ENCODE data around the gene TXLNG. TPM values are rescaled to one million over a fixed set of nuclear protein-coding genes. Genes with fewer than 3 reads are reported as not detected.

Gene TXLNG
- total RNA-seq, 2 experiments from 2014 or later = 14.2 to 15.1 TPM

GRCh38 chrX:16827225-16827624 is 41.0 kb downstream of the TXLNG start:
- intact Hi-C loops (cut with micrococcal nuclease) = loop anchor here (10.0 kb wide), 2 partner anchors 222 to 618 kb away; no protein-coding TSS in a partner anchor
- Mint-ChIP-seq H3K27ac (no peak overlapping the region), H3K4me1 (ENCODE audit: low read depth) (peaks cover 21% of the 10 kb centered on the region), H3K36me3 (peaks cover 10% of the 10 kb centered on the region), H3K27me3 (no peaks in the 10 kb centered on the region), H3K9me3 (no peaks in the 10 kb centered on the region), H3K4me3 (no peak overlapping the region)
- ChIA-PET POLR2A (no interaction called here), CTCF (interaction anchor here (1.4 to 3.7 kb wide), 4 partner anchors 11 to 220 kb away, joined by 3 to 27 read pairs (median 7); no protein-coding TSS in a partner anchor)
- no peak for DNase-seq

- H3K4me1 Mint-ChIP-seq (ENCODE audit: low read depth) = peaks cover 13% of the 10 kb centered on the region
- POLR2A ChIA-PET = no interaction called here
- intact Hi-C loops (cut with micrococcal nuclease) = loop anchor here (10.0 kb wide), 2 partner anchors 224 to 616 kb away; no protein-coding TSS in a partner anchor
These were observed 42.0 kb downstream of the TXLNG start for GRCh38 chrX:16828124-16828908.

GRCh38 chrX:16832301-16832700 is 46.0 kb downstream of the TXLNG start:
- Mint-ChIP-seq H3K36me3 (peaks cover 10% of the 10 kb centered on the region), H3K9me3 (no peaks in the 10 kb centered on the region), H3K4me3 (no peak overlapping the region), H3K27me3 (no peaks in the 10 kb centered on the region), H3K27ac (no peak overlapping the region), H3K4me1 (ENCODE audit: low read depth) (peaks cover 2% of the 10 kb centered on the region)
- ChIA-PET POLR2A (no interaction called here), CTCF (no interaction called here)
- intact Hi-C loops (cut with micrococcal nuclease) = no loop called here
- no peak for DNase-seq

More at GRCh38 chrX:16828124-16828908, 42.0 kb downstream of the TXLNG start:
- no peaks in the 10 kb centered on the region for H3K27me3 Mint-ChIP-seq
- H3K27ac Mint-ChIP-seq = no peak overlapping the region
- peaks cover 6% of the 10 kb centered on the region for H3K36me3 Mint-ChIP-seq
- H3K4me3 Mint-ChIP-seq = no peak overlapping the region
- no peak for DNase-seq
- CTCF ChIA-PET = interaction anchor here (1.6 to 3.7 kb wide), 2 partner anchors 54 to 219 kb away, joined by 5 to 27 read pairs; no protein-coding TSS in a partner anchor
- H3K9me3 Mint-ChIP-seq = no peaks in the 10 kb centered on the region

- intact Hi-C loops (cut with micrococcal nuclease) = no loop called here
- H3K27me3 Mint-ChIP-seq = no peaks in the 10 kb centered on the region
- H3K36me3 Mint-ChIP-seq = peaks cover 12% of the 10 kb centered on the region
- ChIA-PET POLR2A (interaction anchor here (0.8 kb wide), 1 partner anchor 11 kb away, joined by 3 read pairs; no protein-coding TSS in a partner anchor), CTCF (interaction anchor here (0.6 to 0.7 kb wide), 2 partner anchors 12 to 34 kb away, joined by 3 read pairs; no protein-coding TSS in a partner anchor)
- H3K4me1 Mint-ChIP-seq (ENCODE audit: low read depth) = peaks cover 3% of the 10 kb centered on the region
- H3K9me3 Mint-ChIP-seq = no peaks in the 10 kb centered on the region
- no peak overlapping the region for H3K27ac Mint-ChIP-seq
- DNase-seq = no peak
- no peak overlapping the region for H3K4me3 Mint-ChIP-seq
These were observed 48.5 kb downstream of the TXLNG start for GRCh38 chrX:16834806-16835205.

GRCh38 chrX:16836371-16836770 is 50.1 kb downstream of the TXLNG start:
- H3K4me3 Mint-ChIP-seq = no peak overlapping the region
- CTCF ChIA-PET = no interaction called here

GRCh38 chrX:16838202-16839066 is 52.2 kb downstream of the TXLNG start:
- ChIA-PET CTCF (interaction anchor here (3.1 kb wide), 1 partner anchor 12 kb away, joined by 9 read pairs; no protein-coding TSS in a partner anchor), POLR2A (no interaction called here)
- Mint-ChIP-seq H3K4me3 (no peak overlapping the region), H3K4me1 (ENCODE audit: low read depth) (peaks cover 16% of the 10 kb centered on the region), H3K27ac (peak overlapping the region; percentile 67), H3K9me3 (no peaks in the 10 kb centered on the region), H3K36me3 (peaks cover 16% of the 10 kb centered on the region), H3K27me3 (no peaks in the 10 kb centered on the region)
- no peak for DNase-seq
- intact Hi-C loops (cut with micrococcal nuclease) = no loop called here

More at GRCh38 chrX:16836371-16836770, 50.1 kb downstream of the TXLNG start:
- POLR2A ChIA-PET = no interaction called here
- no peaks in the 10 kb centered on the region for H3K9me3 Mint-ChIP-seq
- peaks cover 9% of the 10 kb centered on the region for H3K4me1 Mint-ChIP-seq (ENCODE audit: low read depth)
- H3K27me3 Mint-ChIP-seq = no peaks in the 10 kb centered on the region
- H3K27ac Mint-ChIP-seq = peak overlapping the region; percentile 19
- intact Hi-C loops (cut with micrococcal nuclease) = no loop called here
- H3K36me3 Mint-ChIP-seq = peaks cover 16% of the 10 kb centered on the region
- peak; percentile 16 for DNase-seq

GRCh38 chrX:16839219-16839851 is 53.1 kb downstream of the TXLNG start:
- Mint-ChIP-seq H3K27ac (peak overlapping the region; percentile 67), H3K4me3 (no peak overlapping the region), H3K9me3 (no peaks in the 10 kb centered on the region), H3K4me1 (ENCODE audit: low read depth) (peaks cover 19% of the 10 kb centered on the region), H3K36me3 (peaks cover 11% of the 10 kb centered on the region), H3K27me3 (no peaks in the 10 kb centered on the region)
- POLR2A ChIA-PET = interaction anchor here (1.1 kb wide), 1 partner anchor 18 kb away, joined by 3 read pairs; no protein-coding TSS in a partner anchor
- DNase-seq = no peak
- CTCF ChIA-PET = interaction anchor here (0.6 to 3.1 kb wide), 2 partner anchors 13 to 53 kb away, joined by 3 to 9 read pairs; no protein-coding TSS in a partner anchor
- intact Hi-C loops (cut with micrococcal nuclease) = no loop called here

GRCh38 chrX:16839852-16840460 is 53.7 kb downstream of the TXLNG start:
- intact Hi-C loops (cut with micrococcal nuclease) = no loop called here

GRCh38 chrX:16842684-16843083 is 56.4 kb downstream of the TXLNG start:
- CTCF ChIA-PET = no interaction called here
- intact Hi-C loops (cut with micrococcal nuclease) = no loop called here
- H3K4me3 Mint-ChIP-seq = no peak overlapping the region
- peaks cover 19% of the 10 kb centered on the region for H3K4me1 Mint-ChIP-seq (ENCODE audit: low read depth)
- H3K27ac Mint-ChIP-seq = no peak overlapping the region
- POLR2A ChIA-PET = no interaction called here
- no peaks in the 10 kb centered on the region for H3K27me3 Mint-ChIP-seq
- no peaks in the 10 kb centered on the region for H3K9me3 Mint-ChIP-seq
- no peak for DNase-seq
- peaks cover 22% of the 10 kb centered on the region for H3K36me3 Mint-ChIP-seq

More at GRCh38 chrX:16839852-16840460, 53.7 kb downstream of the TXLNG start:
- Mint-ChIP-seq H3K27ac (peak overlapping the region; percentile 67), H3K4me1 (ENCODE audit: low read depth) (peaks cover 19% of the 10 kb centered on the region), H3K27me3 (no peaks in the 10 kb centered on the region), H3K9me3 (no peaks in the 10 kb centered on the region), H3K36me3 (peaks cover 14% of the 10 kb centered on the region), H3K4me3 (no peak overlapping the region)
- ChIA-PET POLR2A (interaction anchor here (1.1 kb wide), 1 partner anchor 17 kb away, joined by 3 read pairs; no protein-coding TSS in a partner anchor), CTCF (interaction anchor here (0.6 to 3.1 kb wide), 2 partner anchors 14 to 53 kb away, joined by 3 to 9 read pairs; no protein-coding TSS in a partner anchor)
- DNase-seq = peak; percentile 41

- ChIA-PET POLR2A (no interaction called here), CTCF (interaction anchor here (1.1 kb wide), 1 partner anchor 49 kb away, joined by 3 read pairs; no protein-coding TSS in a partner anchor)
- DNase-seq = no peak
- intact Hi-C loops (cut with micrococcal nuclease) = no loop called here
- Mint-ChIP-seq H3K4me1 (ENCODE audit: low read depth) (peaks cover 19% of the 10 kb centered on the region), H3K36me3 (peaks cover 24% of the 10 kb centered on the region), H3K27me3 (no peaks in the 10 kb centered on the region), H3K4me3 (no peak overlapping the region), H3K9me3 (no peaks in the 10 kb centered on the region), H3K27ac (peak overlapping the region; percentile 58)
These were observed 57.1 kb downstream of the TXLNG start for GRCh38 chrX:16843208-16843909.

GRCh38 chrX:16845686-16846085 is 59.4 kb downstream of the TXLNG start:
- H3K27me3 Mint-ChIP-seq = no peaks in the 10 kb centered on the region
- H3K4me3 Mint-ChIP-seq = no peak overlapping the region
- intact Hi-C loops (cut with micrococcal nuclease) = no loop called here
- DNase-seq = no peak
- H3K36me3 Mint-ChIP-seq = peaks cover 25% of the 10 kb centered on the region
- POLR2A ChIA-PET = interaction anchor here (1.0 kb wide), 1 partner anchor 11 kb away, joined by 3 read pairs; no protein-coding TSS in a partner anchor
- no peaks in the 10 kb centered on the region for H3K9me3 Mint-ChIP-seq
- H3K4me1 Mint-ChIP-seq (ENCODE audit: low read depth) = peaks cover 12% of the 10 kb centered on the region
- CTCF ChIA-PET = no interaction called here
- peak overlapping the region; percentile 60 for H3K27ac Mint-ChIP-seq
